T-helper 17 cell (primary cell): ENCODE measurements around the gene LGALS14. TPM values are rescaled to one million over a fixed set of nuclear protein-coding genes. Genes with fewer than 3 reads are reported as not detected.
"Not testable (repeated sequence)": the region's sequence is repeated elsewhere in the genome, so short reads cannot be mapped to it uniquely, and the experiment has no call there.

Experiments used
- ATAC-seq: fragments of 150-1000 bp; cut with Tn5 transposase; 2 replicates; pipeline ENCODE4 v1.10.0; 2021; ENCODE audit warnings: mild to moderate bottlenecking, moderate library complexity
- DNase-seq, 3 donors: peaks; one replicate each; pipeline versions ENCODE4 v3.0.0 to v3.0.0-alpha.2; 2020 to 2021
- H3K9me3 ChIP-seq: one replicate; pipeline ENCODE4 v1.7.0; 2013; ENCODE audit warnings: low read length, mild to moderate bottlenecking; ENCODE audit not compliant: control insufficient read depth, poor library complexity, severe bottlenecking
- H3K27ac Mint-ChIP-seq: one replicate; pipeline ENCODE4 v1.8.0; 2022; ENCODE audit warnings: mild to moderate bottlenecking, moderate library complexity, mixed read lengths
- H3K27me3 Mint-ChIP-seq: one replicate; pipeline ENCODE4 v1.8.0; 2022; ENCODE audit warnings: mixed read lengths
- H3K36me3 Mint-ChIP-seq: one replicate; pipeline ENCODE4 v1.8.0; 2022; ENCODE audit warnings: low read depth, mixed read lengths
- H3K4me1 Mint-ChIP-seq: one replicate; pipeline ENCODE4 v1.8.0; 2022; ENCODE audit warnings: mild to moderate bottlenecking, mixed read lengths
- H3K4me3 Mint-ChIP-seq: one replicate; pipeline ENCODE4 v1.8.0; 2022; ENCODE audit warnings: mild to moderate bottlenecking, moderate library complexity, mixed read lengths
- total RNA-seq, 4 donors: library from RNA in 2 of 4; stranded (reverse) in 2 of 4; gene quantifications; one replicate each; pipeline ENCODE4 v1.2.3 and lab custom pipeline; 2022 to 2026

The LGALS14 gene, protein sequence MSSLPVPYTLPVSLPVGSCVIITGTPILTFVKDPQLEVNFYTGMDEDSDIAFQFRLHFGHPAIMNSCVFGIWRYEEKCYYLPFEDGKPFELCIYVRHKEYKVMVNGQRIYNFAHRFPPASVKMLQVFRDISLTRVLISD
- not detected for total RNA-seq
- 0 reads per million in 2 donors for total RNA-seq (lab: John Stamatoyannopoulos, UW)

DNA sequence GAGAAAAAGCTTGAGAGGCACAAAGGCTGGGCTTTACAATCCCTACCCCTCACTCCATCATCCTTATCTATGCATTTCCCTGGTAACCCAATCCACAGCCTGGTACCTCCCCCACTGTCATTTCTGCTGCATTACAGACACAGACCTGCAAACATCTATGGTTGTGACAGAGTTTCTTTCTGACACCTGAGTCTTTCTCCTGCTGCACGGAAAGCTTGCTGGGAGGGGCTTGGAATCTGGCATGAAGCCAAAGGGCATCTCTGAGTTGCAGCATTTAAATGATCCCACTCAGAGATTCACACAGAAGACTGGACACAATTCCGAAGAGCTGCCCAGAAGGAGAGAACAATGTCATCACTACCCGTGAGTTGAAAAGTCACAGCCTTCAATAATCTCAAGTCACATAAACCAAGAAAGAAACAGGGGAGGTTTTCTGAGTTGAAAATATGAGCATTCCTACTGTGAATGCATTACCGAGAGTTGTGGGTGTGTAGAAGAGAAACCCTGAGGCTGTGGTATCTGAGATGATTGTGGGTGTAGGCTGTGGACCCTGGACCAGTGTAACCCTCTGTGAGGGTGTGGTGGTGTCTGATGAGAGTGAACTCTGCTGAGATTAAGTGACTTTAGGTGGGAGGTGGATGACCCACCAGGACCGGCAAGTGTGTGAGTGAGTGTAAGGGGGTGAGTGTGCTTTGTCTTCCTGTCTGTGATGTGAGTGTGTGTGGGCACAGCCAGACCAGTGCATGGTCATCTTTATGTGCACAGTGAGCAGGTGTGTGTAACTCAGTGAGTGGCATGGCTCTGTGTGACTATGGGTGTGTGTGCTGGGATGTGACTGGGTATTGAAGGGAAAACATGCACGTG, at the start of gene LGALS14:
TSS of gene LGALS14 (plus strand) at position 301 of the 864 bp plus-strand sequence. CDS start at position 349, 48 bp downstream.
- peaks cover 16% of the 10 kb centered on the region for H3K27me3 Mint-ChIP-seq
- H3K9me3 ChIP-seq: no peaks in the 10 kb centered on the region
- H3K36me3 Mint-ChIP-seq: no peaks in the 10 kb centered on the region
- H3K4me3 Mint-ChIP-seq: no peak within 1 kb of the TSS
- ATAC-seq: no peak
- peaks cover 12% of the 10 kb centered on the region for H3K4me1 Mint-ChIP-seq
- no peak for DNase-seq
- no peak within 1 kb of the TSS for H3K27ac Mint-ChIP-seq

DNA sequence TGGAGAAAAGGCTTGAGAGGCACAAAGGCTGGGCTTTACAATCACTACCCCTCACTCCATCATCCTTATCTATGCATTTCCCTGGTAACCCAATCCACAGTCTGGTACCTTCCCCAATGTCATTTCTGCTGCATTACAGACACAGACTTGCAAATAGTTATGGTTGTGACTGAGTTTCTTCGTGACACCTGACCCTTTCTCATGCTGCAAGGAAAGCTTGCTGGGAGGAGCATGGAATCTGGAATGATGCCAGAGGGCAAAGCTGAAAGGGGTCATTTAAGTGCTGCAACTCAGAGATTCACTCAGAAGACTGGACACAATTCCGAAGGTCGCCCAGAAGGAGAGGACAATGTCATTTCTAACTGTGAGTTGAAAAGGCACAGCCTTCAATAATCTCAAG, 48.7 kb upstream of the LGALS14 start, which contains the start of gene LGALS16:
TSS of gene LGALS16 (plus strand) at position 301 of the 400 bp plus-strand sequence. CDS start at position 350, 49 bp downstream.
- Mint-ChIP-seq H3K36me3 (peaks cover 9% of the 10 kb centered on the region), H3K4me3 (no peak within 1 kb of the TSS), H3K4me1 (peaks cover 6% of the 10 kb centered on the region), H3K27ac (no peak within 1 kb of the TSS), H3K27me3 (peaks cover 81% of the 10 kb centered on the region)
- ATAC-seq: no peak
- DNase-seq: no peak
- no peaks in the 10 kb centered on the region for H3K9me3 ChIP-seq

DNA sequence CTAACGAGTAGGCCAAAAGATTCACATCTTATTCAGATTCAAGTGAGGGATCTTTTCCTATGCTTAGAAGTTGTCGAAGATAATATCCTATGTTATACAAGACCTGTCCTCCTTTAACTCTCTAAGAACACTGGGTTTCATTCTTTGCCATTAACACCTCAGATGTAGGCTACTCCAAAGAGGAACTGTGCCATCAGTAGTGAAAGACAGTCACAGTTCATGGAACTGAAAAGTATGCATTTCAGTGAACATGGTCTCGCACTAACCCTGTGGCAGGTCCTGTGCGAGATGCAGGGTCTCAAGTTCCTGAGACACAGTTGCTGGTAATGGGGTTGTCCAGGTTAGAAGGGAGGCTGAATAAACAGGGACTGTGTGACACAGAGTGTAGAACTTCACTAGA, 44.5 kb upstream of the LGALS14 start:
- Mint-ChIP-seq H3K27ac (no peak overlapping the region), H3K36me3 (peaks cover 6% of the 10 kb centered on the region), H3K4me3 (no peak overlapping the region), H3K4me1 (peaks cover 7% of the 10 kb centered on the region), H3K27me3 (peaks cover 56% of the 10 kb centered on the region)
- DNase-seq: no peak
- no peak for ATAC-seq
- no peaks in the 10 kb centered on the region for H3K9me3 ChIP-seq

DNA sequence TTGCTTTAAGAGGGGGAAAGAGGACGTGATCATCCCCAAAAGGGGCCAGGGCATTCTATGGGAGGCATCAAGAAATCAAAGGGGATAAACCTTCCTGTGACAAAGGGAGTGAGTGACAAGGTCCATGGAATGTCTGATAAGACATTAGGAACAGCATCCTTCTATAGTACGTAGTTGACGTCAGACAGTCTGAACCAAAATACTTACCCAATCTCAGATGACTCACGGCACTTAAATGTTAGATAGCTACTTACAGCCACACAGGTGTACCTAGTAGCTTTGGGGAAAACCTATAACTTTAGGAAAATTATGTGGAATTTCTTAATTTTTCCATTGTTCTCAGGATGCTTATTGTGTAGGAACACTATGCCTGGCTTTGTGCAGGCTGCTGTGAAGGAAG, 43.6 kb upstream of the LGALS14 start:
- Mint-ChIP-seq H3K4me1 (peaks cover 7% of the 10 kb centered on the region), H3K27me3 (peaks cover 52% of the 10 kb centered on the region), H3K36me3 (peaks cover 6% of the 10 kb centered on the region), H3K4me3 (no peak overlapping the region), H3K27ac (no peak overlapping the region)
- H3K9me3 ChIP-seq: no peaks in the 10 kb centered on the region
- DNase-seq (no peak), ATAC-seq (no peak)

DNA sequence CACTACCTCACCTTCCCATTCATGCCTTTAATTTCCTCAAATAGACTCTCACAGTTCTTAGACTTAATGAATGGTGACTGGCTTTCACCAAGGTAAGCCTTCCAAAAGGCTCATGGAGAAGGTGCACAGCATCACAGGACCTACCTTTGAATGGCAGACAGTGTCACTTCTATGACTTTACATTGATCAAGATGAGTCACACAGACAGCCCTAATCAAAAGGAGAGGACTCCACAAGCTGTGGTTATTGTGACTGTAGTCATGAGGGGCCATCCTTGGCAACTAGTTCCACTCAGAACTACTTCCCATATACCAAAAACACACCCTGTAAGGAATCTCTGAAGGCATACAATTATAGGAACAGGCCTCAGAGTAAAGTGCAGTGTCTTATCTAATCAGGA, 42.7 kb upstream of the LGALS14 start:
- no peaks in the 10 kb centered on the region for H3K9me3 ChIP-seq
- ATAC-seq (no peak), DNase-seq (no peak)
- Mint-ChIP-seq H3K27ac (no peak overlapping the region), H3K4me3 (peak overlapping the region; percentile 25), H3K36me3 (peaks cover 3% of the 10 kb centered on the region), H3K27me3 (peaks cover 53% of the 10 kb centered on the region), H3K4me1 (peaks cover 5% of the 10 kb centered on the region)

DNA sequence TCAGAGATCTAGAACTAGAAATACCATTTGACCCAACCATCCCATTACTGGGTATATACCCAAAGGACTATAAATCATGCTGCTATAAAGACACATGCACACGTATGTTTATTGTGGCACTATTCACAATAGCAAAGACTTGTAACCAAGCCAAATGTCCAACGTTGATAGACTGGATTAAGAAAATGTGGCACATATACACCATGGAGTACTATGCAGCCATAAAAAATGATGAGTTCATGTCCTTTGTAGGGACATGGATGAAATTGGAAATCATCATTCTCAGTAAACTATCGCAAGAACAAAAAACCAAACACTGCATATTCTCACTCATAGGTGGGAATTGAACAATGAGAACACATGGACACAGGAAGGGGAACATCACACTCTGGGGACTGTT, 34.4 kb upstream of the LGALS14 start:
- ATAC-seq, H3K4me3 Mint-ChIP-seq, DNase-seq, H3K4me1 Mint-ChIP-seq, H3K27ac Mint-ChIP-seq, H3K36me3 Mint-ChIP-seq, H3K9me3 ChIP-seq: not testable (repeated sequence)
- peaks cover 36% of the 10 kb centered on the region for H3K27me3 Mint-ChIP-seq

DNA sequence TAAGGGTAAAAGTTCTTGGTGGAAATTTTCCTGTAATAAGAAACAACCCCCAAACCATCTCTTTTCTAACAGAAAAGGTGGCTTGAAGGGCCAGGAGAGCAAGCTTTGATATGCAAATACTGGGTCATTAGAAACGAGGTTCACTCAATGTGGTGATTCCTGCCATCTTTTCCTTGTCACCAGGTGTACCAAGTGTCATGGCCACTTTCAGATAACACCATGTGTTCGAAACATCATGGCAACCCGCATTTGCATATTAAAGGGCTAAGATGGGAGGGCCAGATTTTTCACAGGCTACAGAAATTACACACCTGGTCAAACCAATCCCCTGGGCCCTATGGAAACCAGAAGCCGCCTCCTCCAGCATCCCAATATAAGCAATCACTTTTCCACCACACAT, 33.3 kb upstream of the LGALS14 start:
- Mint-ChIP-seq H3K4me1 (peaks cover 13% of the 10 kb centered on the region), H3K27me3 (peaks cover 30% of the 10 kb centered on the region), H3K36me3 (peaks cover 3% of the 10 kb centered on the region), H3K4me3 (no peak overlapping the region), H3K27ac (no peak overlapping the region)
- no peaks in the 10 kb centered on the region for H3K9me3 ChIP-seq
- ATAC-seq (no peak), DNase-seq (no peak)

DNA sequence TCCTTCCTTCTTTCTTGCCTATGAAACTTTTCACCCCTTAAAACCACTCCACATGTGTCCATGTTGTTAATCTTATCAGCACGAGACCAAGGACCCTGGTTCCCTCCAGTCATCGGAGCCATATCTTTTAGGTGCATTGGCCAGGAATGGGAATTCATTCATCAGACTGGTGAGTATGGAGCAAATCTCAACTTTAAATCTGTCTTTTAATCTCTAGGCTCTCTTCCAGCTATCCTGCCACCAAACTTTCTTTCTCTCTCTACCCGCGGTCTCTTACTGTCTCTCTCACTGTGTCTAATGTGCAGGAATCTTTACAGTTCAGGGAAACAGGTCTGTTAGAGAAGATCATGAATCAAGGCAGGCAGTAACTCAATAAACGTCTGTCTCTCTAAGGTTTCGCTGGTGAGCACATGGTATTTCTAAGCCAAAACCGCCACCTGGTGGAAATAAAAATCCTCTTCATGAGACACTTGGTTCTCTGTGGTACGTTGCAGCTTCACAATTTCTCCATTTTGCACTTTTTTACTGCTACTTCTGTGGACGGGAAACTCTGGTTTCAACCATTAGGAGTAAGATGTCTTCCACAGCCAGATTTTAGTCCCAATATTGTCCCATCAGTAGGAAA, 32.4 kb upstream of the LGALS14 start:
- DNase-seq: peak in 1 of 3 donors; percentile 30
- Mint-ChIP-seq H3K4me1 (peaks cover 15% of the 10 kb centered on the region), H3K27ac (no peak overlapping the region), H3K4me3 (no peak overlapping the region), H3K36me3 (peaks cover under 1% of the 10 kb centered on the region), H3K27me3 (peaks cover 22% of the 10 kb centered on the region)
- no peaks in the 10 kb centered on the region for H3K9me3 ChIP-seq
- peak; percentile 79 for ATAC-seq

DNA sequence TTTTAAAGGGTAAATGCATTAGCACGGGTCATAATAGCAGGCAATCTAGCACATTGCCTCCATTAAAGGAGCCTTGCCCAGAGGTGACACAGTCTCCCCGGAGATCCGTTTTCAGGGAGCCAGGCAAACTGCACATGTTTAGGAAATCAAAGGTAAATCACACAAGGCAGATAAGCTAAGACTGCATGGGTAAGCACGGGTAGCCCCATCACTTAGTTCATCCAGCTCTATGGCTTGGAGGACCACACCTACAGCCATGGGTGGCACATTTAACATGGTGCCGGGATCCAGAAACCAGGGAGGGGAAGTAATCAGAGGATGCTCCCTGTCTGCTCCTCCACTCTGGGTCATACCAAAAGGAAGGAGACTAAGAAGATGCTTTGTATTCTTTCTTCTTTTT, 31.8 kb upstream of the LGALS14 start:
- peaks cover 15% of the 10 kb centered on the region for H3K4me1 Mint-ChIP-seq
- H3K9me3 ChIP-seq: no peaks in the 10 kb centered on the region
- H3K27ac Mint-ChIP-seq: no peak overlapping the region
- DNase-seq: no peak
- ATAC-seq: no peak
- no peaks in the 10 kb centered on the region for H3K36me3 Mint-ChIP-seq
- H3K4me3 Mint-ChIP-seq: no peak overlapping the region
- H3K27me3 Mint-ChIP-seq: peaks cover 16% of the 10 kb centered on the region

DNA sequence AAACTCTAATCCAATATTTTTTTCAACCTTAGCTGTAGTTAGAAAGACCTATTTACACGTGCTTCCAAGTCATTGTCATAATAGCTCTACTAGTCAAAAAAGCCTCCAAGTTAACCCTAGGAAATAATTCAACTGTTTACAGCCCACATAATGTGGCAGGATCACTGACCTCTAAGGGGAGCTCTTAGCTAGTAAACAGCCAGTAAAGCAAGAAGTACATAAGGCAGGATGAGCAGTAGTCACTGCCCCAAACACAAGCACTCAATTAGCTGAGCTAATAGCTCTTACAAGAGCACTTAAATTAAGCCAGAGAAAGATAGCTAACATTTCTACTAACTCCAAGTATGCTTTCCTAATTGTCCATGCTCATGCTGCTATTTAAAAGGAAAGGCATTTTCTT, 30.4 kb upstream of the LGALS14 start:
- not testable (repeated sequence) for H3K9me3 ChIP-seq, DNase-seq, H3K36me3 Mint-ChIP-seq, H3K4me3 Mint-ChIP-seq, ATAC-seq
- Mint-ChIP-seq H3K4me1 (peaks cover 24% of the 10 kb centered on the region), H3K27ac (peak overlapping the region; percentile 34), H3K27me3 (peaks cover 13% of the 10 kb centered on the region)

DNA sequence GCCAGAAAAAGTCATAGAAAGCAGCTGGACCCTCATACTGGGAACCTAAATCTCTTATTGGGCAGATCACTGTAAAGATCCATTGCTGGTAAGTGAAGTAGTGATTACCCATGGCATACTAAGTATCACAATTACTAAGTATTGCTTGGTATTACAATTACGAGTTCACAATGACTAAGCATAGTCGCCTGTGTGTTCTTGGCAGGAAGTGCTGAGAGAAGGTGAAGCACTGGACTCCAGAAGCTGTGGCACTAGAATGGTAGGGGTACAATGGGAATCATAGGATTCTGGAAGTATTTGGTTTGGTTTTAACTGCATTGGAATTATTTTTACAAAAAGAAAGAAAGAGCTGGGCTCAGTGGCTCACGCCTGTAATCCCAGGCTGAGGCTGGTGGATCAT, 28.3 kb upstream of the LGALS14 start:
- DNase-seq: no peak
- Mint-ChIP-seq H3K36me3 (no peaks in the 10 kb centered on the region), H3K27me3 (peaks cover 9% of the 10 kb centered on the region), H3K27ac (peak overlapping the region; percentile 21), H3K4me3 (no peak overlapping the region), H3K4me1 (peaks cover 40% of the 10 kb centered on the region)
- no peaks in the 10 kb centered on the region for H3K9me3 ChIP-seq
- no peak for ATAC-seq

DNA sequence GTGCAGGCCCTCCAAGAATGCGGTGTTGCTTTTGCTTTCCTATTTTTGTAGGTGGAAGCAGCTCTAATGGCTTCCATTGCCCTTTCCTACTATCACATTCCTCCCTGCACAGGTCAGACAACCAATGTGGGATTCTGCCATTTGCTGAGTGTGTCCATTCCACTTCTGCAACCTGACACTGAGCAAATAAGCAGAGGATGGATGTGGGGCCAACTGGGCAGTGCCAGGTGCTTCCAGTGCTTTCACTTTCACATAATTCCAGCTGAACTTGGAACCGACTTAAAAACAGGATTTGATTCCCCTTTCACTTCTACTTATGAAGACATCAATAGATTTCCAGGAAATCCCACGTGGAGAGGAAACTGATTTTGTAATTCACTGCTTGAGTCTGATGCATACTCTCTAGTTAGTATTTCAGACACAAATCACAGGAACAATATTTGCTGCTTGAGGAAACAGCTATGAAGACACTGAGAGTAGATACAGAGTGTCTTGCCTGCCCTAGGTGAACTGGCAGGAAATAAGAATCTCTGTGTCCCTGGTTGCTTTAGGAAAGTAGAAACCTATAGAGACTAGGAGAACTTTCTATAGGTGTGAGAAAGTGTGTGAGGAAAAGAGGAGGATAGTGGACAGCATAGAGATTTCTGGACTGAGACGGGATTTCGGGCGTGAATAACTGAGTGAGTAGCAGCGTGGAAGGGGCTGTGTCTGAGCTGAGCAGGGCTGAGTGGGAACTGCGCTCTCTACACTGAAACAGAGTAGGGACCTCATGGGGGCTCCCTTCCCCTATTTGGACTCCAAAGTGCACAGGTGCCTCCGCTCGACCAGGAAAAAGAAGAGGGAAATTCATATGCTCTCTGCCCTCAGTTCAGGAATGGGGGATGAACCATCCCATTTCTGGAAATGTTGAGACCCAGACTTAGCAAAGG, 26.1 kb upstream of the LGALS14 start:
- Mint-ChIP-seq H3K4me1 (peaks cover 33% of the 10 kb centered on the region), H3K36me3 (no peaks in the 10 kb centered on the region), H3K27ac (peak overlapping the region; percentile 90), H3K27me3 (no peaks in the 10 kb centered on the region), H3K4me3 (peak overlapping the region; percentile 81)
- ATAC-seq (no peak), DNase-seq (no peak)
- H3K9me3 ChIP-seq: no peaks in the 10 kb centered on the region
